Tibial artery (tissue), 4 donors: ENCODE data around the gene ST3GAL2.
A peak's percentile ranks its signal among the peaks of the same experiment; 100 is the strongest.

Experiments
- DNase-seq, 2 donors: peaks; one replicate each; pipeline ENCODE4 v3.0.0-alpha.2; 2019
- H3K27ac ChIP-seq, 2 donors: fragments of 200-600 bp; sonication (generic) in 1 of 2; 1 replicate in 1 of 2; 2 replicates in 1 of 2; pipeline ENCODE4 v1.5.1; 2018 to 2019; ENCODE audit warnings: mild to moderate bottlenecking in 1 of 2
- H3K27me3 ChIP-seq, 2 donors: fragments of 200-600 bp; sonication (generic) in 1 of 2; one replicate each; pipeline versions ENCODE4 v1.5.1 to v1.6.0; 2016 to 2019
- H3K36me3 ChIP-seq, 3 donors: fragments of 200-600 bp; sonication (generic) in 2 of 3; one replicate each; pipeline ENCODE4 v1.5.1; 2016 to 2019; ENCODE audit warnings: mild to moderate bottlenecking in 2 of 3
- H3K4me1 ChIP-seq, 4 donors: fragments of 200-600 bp; sonication (generic) in 2 of 4; 1 replicate in 3 of 4; 2 replicates in 1 of 4; pipeline ENCODE4 v1.5.1; 2016 to 2019
- H3K4me3 ChIP-seq, 2 donors: fragments of 200-600 bp; sonication (generic) in 1 of 2; 1 replicate in 1 of 2; 2 replicates in 1 of 2; pipeline ENCODE4 v1.5.1; 2018 to 2019; ENCODE audit warnings: mild to moderate bottlenecking in 2 of 2
- H3K9me3 ChIP-seq, 3 donors: fragments of 200-600 bp; sonication (generic) in 1 of 3; one replicate each; pipeline ENCODE4 v1.5.1; 2016 to 2019
- intact Hi-C: fragments of 100-400 bp; cut with DNase I; formaldehyde crosslinking; loops from one replicate; pipeline ENCODE4 v1.15.0; 2023; ENCODE audit warnings: low total_unique reads
- TF ChIP-seq, protein P1 (sequence below), 2 experiments: fragments of 200-600 bp in 1 of 2; fragments of 450-650 bp in 1 of 2; IDR thresholded peaks; one replicate each; pipeline ENCODE4 v1.5.1; 2017 to 2019; ENCODE audit warnings: antibody characterized with exemption in 2 of 2, mild to moderate bottlenecking in 1 of 2, moderate library complexity in 1 of 2

ST3GAL2 gene

GRCh38 chr16:70437017-70437581 is 1.8 kb downstream of the ST3GAL2 start:
- no peaks in the 10 kb centered on the region for H3K36me3 ChIP-seq
- no peaks in the 10 kb centered on the region for H3K27me3 ChIP-seq
- peak overlapping the region; percentile 85 to 97 for H3K4me3 ChIP-seq
- TF ChIP-seq, protein P1, sequence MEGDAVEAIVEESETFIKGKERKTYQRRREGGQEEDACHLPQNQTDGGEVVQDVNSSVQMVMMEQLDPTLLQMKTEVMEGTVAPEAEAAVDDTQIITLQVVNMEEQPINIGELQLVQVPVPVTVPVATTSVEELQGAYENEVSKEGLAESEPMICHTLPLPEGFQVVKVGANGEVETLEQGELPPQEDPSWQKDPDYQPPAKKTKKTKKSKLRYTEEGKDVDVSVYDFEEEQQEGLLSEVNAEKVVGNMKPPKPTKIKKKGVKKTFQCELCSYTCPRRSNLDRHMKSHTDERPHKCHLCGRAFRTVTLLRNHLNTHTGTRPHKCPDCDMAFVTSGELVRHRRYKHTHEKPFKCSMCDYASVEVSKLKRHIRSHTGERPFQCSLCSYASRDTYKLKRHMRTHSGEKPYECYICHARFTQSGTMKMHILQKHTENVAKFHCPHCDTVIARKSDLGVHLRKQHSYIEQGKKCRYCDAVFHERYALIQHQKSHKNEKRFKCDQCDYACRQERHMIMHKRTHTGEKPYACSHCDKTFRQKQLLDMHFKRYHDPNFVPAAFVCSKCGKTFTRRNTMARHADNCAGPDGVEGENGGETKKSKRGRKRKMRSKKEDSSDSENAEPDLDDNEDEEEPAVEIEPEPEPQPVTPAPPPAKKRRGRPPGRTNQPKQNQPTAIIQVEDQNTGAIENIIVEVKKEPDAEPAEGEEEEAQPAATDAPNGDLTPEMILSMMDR (IDR thresholded peaks at IDR 0.05): no peak
- H3K4me1 ChIP-seq: peaks cover 0 to 55% (median 47%) of the 10 kb centered on the region in 4 donors
- intact Hi-C loops: no loop called here
- DNase-seq: no peak
- H3K27ac ChIP-seq: peak overlapping the region in 1 of 2 donors; percentile 79
- H3K9me3 ChIP-seq: no peaks in the 10 kb centered on the region

DNA sequence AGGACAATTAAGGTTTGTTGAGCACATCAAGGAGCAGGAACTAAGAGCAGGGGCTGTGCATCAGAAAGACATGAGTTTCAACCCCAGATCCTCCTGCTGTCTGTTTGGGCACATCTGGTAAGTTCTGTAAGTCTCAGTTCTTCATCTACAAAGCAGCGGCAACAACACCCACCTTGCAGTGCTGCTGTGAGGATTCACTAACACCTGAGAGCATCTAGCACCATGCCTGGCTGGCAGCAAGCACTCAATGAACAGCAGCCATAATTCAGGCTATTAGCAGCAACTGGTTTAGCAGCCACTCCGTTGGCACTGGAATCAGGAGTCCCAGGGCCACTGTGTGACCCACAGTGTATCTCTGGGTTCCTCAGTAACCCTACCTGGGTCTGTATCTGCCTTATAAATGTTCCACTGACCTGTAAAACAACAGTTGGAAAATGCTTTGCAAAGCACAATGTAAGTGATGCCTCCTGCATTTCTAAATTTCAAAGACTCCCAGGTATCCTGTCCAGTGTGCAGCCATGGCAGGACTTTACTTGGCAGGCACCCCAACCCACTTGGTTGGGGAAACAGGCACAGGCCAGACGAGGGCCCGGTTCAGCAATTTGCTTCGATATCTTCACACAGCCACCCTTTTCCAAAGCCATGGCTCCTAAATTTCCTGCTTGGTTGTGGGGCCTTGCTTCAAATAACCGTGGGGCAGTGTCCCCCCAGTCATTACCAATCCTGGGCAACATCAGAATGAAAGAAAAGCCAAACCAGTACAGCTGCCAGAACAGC is 4.2 kb downstream of the ST3GAL2 start:
- Histone ChIP-seq H3K36me3 (no peaks in the 10 kb centered on the region), H3K4me3 (no peak overlapping the region), H3K27me3 (no peaks in the 10 kb centered on the region), H3K4me1 (peaks cover 0 to 62% (median 51%) of the 10 kb centered on the region in 4 donors), H3K27ac (peak overlapping the region in 1 of 2 donors; percentile 53), H3K9me3 (no peaks in the 10 kb centered on the region)
- no peak for DNase-seq
- TF ChIP-seq, protein P1 (IDR thresholded peaks at IDR 0.05): no peak
- intact Hi-C loops: no loop called here

DNA sequence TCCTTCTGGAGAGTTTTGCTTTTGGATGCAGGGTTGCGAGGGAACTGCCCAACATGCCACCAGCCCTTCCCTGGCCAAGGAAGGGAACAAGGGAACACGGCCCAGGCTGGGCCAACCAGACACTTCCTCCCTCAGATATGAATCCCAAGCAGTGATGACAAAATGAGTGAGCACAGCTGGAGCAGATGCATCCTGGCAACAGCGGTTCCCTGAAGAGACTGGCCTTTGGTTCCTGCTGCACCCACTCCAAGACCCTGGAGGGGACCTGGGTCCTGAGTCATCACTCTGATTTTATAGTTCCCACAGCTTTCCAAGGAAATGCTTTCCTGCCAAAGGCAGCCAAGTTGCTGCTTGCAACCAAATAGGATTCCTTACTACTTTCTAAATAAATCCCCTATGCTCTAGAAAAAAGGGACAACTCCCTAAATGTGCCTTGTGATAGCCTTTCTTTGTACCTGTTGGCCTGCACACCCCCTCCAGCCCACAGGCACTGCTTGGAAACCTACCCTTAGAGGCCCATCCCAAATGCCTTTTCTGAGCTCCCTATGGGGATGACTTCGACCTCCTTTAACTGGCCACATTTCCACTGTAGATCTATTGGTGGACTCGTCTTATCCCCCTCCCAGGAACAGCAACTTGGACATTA is 5.3 kb downstream of the ST3GAL2 start:
- Histone ChIP-seq H3K27me3 (no peaks in the 10 kb centered on the region), H3K36me3 (no peaks in the 10 kb centered on the region), H3K27ac (peak overlapping the region; percentile 53), H3K9me3 (no peaks in the 10 kb centered on the region), H3K4me3 (no peak overlapping the region), H3K4me1 (peaks cover 0 to 66% (median 54%) of the 10 kb centered on the region in 4 donors)
- DNase-seq: peak; percentile 49 to 72
- TF ChIP-seq, protein P1 (IDR thresholded peaks at IDR 0.05): no peak
- intact Hi-C loops: no loop called here

- Histone ChIP-seq H3K36me3 (no peaks in the 10 kb centered on the region), H3K4me1 (peaks cover 5 to 67% (median 55%) of the 10 kb centered on the region in 4 donors), H3K4me3 (no peak overlapping the region), H3K27ac (peak overlapping the region; percentile 53), H3K9me3 (no peaks in the 10 kb centered on the region), H3K27me3 (no peaks in the 10 kb centered on the region)
- TF ChIP-seq, protein P1 (IDR thresholded peaks at IDR 0.05): no peak
- DNase-seq: peak in 1 of 2 donors; percentile 39
- intact Hi-C loops: no loop called here
Measured at GRCh38 chr16:70432723-70433457, 6.0 kb downstream of the ST3GAL2 start.

- Histone ChIP-seq H3K9me3 (no peaks in the 10 kb centered on the region), H3K27me3 (no peaks in the 10 kb centered on the region), H3K4me3 (no peak overlapping the region), H3K36me3 (no peaks in the 10 kb centered on the region), H3K4me1 (peaks cover 7 to 67% (median 55%) of the 10 kb centered on the region in 4 donors), H3K27ac (peak overlapping the region; percentile 53)
- TF ChIP-seq, protein P1 (IDR thresholded peaks at IDR 0.05): no peak
- intact Hi-C loops: no loop called here
- DNase-seq: no peak
Measured at GRCh38 chr16:70432356-70432722, 6.6 kb downstream of the ST3GAL2 start.
